HL-60 (cell line): ENCODE measurements around the gene LARP6.

ENCODE experiments used
- CTCF ChIP-seq: IDR thresholded peaks from one replicate; pipeline ENCODE4 v1.5.1; 2011; ENCODE audit warnings: low read length, control low read depth, inconsistent platforms; ENCODE audit not compliant: insufficient read depth
- SPI1 ChIP-seq: IDR thresholded peaks from 2 replicates; pipeline ENCODE4 v1.6.1; 2012; ENCODE audit warnings: low read depth, mild to moderate bottlenecking, borderline replicate concordance

- TF ChIP-seq CTCF: no peak
- no peak for TF ChIP-seq SPI1
Measured at GRCh38 chr15:70829371-70830166, 24.4 kb downstream of the LARP6 start.
